Glutamatergic neuron (in vitro differentiated cells): ENCODE data around the gene FKBP5. TPM values are rescaled to one million over a fixed set of nuclear protein-coding genes. Genes with fewer than 3 reads are reported as not detected.

Experiments used
- DNase-seq: peaks from one replicate; pipeline ENCODE4 v3.0.0; 2022
- H3K27ac Mint-ChIP-seq: one replicate; pipeline ENCODE4 v1.8.0; 2020; ENCODE audit warnings: mild to moderate bottlenecking, mixed read lengths, inconsistent platforms; ENCODE audit not compliant: unreplicated experiment
- H3K27me3 Mint-ChIP-seq: one replicate; pipeline ENCODE4 v1.8.0; 2020; ENCODE audit warnings: mild to moderate bottlenecking, moderate library complexity, mixed read lengths, inconsistent platforms; ENCODE audit not compliant: unreplicated experiment
- H3K36me3 Mint-ChIP-seq: one replicate; pipeline ENCODE4 v1.8.0; 2020; ENCODE audit warnings: mild to moderate bottlenecking, mixed read lengths, inconsistent platforms; ENCODE audit not compliant: unreplicated experiment
- H3K4me1 Mint-ChIP-seq: one replicate; pipeline ENCODE4 v1.8.0; 2020; ENCODE audit warnings: mild to moderate bottlenecking, low read depth, mixed read lengths, inconsistent platforms; ENCODE audit not compliant: unreplicated experiment
- H3K4me3 Mint-ChIP-seq: one replicate; pipeline ENCODE4 v1.8.0; 2020; ENCODE audit warnings: mild to moderate bottlenecking, mixed read lengths, inconsistent platforms; ENCODE audit not compliant: unreplicated experiment
- H3K9me3 Mint-ChIP-seq: one replicate; pipeline ENCODE4 v1.8.0; 2020; ENCODE audit warnings: mild to moderate bottlenecking, moderate library complexity, mixed read lengths, inconsistent platforms; ENCODE audit not compliant: unreplicated experiment
- total RNA-seq: library from RNA; stranded (reverse); fragmentation: NEBNext Ultra II Directional; extraction: Animal tissue kit (Norgen Biotek cat#: 25700); gene quantifications from one replicate; pipeline ENCODE4 v1.2.1, GENCODE V29; 2021; ENCODE audit not compliant: unreplicated experiment
- TF ChIP-seq, protein P1 (sequence below): fragments of 200-600 bp; sonication (generic); IDR thresholded peaks from one replicate; pipeline ENCODE4 v1.5.0; 2021; ENCODE audit not compliant: partially characterized antibody, unreplicated experiment

Gene FKBP5
- total RNA-seq, 1 donor from 2014 or later = 10.6 TPM

GRCh38 chr6:35603326-35604202 is 85.2 kb downstream of the FKBP5 start:
- Mint-ChIP-seq H3K4me3 (no peak overlapping the region), H3K27ac (no peak overlapping the region)

DNA sequence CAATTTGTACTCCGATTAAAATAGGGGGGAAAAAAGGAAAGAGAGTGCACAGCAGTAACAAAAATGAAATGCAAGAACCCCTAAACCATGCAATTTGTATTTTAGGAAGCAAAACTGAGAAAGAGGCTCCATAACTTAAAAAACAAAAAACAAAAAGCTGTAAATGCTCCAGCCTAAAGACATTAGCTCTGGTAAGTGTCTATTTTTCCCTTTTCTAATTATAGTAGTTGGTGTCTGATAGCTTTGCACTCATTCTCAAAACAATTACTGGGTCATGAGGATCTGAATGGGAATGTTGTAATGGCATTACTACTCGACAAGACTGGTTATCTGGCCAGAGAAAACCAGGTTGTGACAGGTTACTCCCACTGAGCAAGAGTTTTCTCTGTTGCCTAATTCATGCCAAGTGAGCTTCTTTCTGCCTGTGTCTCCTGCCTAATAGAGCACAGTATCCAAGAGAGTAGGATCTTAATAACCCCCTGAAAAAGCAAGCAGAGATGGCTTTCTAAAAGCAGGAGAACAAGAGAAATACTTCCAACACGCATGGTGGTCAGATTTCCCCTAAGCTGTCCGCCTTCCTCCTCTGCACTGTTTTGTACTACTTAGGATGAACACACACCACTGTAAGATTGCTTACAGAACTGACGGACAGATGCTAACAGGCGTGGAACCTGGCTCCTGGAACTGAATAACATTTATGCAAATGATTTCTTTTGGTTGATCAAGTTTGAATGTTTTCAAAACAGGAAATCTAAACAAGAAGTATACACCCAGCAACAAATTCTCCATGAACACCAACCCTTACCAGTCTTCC is 86.4 kb downstream of the FKBP5 start:
- no peak for DNase-seq
- TF ChIP-seq, protein P1, sequence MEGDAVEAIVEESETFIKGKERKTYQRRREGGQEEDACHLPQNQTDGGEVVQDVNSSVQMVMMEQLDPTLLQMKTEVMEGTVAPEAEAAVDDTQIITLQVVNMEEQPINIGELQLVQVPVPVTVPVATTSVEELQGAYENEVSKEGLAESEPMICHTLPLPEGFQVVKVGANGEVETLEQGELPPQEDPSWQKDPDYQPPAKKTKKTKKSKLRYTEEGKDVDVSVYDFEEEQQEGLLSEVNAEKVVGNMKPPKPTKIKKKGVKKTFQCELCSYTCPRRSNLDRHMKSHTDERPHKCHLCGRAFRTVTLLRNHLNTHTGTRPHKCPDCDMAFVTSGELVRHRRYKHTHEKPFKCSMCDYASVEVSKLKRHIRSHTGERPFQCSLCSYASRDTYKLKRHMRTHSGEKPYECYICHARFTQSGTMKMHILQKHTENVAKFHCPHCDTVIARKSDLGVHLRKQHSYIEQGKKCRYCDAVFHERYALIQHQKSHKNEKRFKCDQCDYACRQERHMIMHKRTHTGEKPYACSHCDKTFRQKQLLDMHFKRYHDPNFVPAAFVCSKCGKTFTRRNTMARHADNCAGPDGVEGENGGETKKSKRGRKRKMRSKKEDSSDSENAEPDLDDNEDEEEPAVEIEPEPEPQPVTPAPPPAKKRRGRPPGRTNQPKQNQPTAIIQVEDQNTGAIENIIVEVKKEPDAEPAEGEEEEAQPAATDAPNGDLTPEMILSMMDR = no peak
- H3K27me3 Mint-ChIP-seq = peaks cover 3% of the 10 kb centered on the region
- no peak overlapping the region for H3K27ac Mint-ChIP-seq
- H3K4me3 Mint-ChIP-seq = no peak overlapping the region
- H3K4me1 Mint-ChIP-seq = peaks cover 10% of the 10 kb centered on the region
- no peaks in the 10 kb centered on the region for H3K36me3 Mint-ChIP-seq
- H3K9me3 Mint-ChIP-seq = no peaks in the 10 kb centered on the region

More at GRCh38 chr6:35603326-35604202, 85.2 kb downstream of the FKBP5 start:
- Mint-ChIP-seq H3K9me3 (no peaks in the 10 kb centered on the region), H3K36me3 (no peaks in the 10 kb centered on the region), H3K27me3 (peaks cover 3% of the 10 kb centered on the region), H3K4me1 (peaks cover 10% of the 10 kb centered on the region)
- TF ChIP-seq, protein P1 = no peak
- no peak for DNase-seq

DNA sequence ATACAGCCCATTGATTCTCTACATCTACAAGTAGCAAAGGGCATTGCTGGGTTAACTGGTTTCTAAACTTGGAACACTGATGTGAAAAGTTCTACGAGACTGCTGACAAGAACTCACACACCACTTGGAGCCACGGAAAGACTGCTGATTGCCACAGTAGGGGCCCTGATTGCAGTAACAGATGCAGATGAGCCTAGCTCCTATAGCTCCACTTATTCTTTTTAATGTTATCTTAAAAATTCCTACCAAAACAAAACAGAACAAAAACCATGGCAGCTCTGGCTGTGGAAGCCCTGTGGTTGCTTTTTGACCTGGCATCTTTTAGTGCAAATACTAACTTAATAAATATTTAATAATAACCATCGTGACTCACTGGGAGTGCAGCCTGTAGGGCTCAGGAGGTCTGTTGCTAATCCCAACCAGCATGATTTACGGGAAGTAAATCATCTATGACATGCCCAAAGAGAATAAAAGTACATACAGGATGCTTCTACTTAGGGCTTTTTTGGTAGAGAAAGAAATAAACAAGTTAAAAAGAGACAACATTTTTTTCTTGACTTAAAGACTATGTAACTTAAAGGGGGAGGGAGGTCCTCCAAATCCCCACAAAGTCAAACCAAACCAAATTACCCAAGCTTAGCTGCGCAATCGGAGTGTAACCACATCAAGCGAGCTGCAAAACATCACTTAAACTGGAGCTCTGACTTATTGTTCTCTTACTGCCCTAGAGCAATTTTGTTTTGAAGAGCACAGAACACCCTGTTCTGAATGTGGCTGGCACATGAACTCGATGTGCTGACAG is 87.2 kb downstream of the FKBP5 start:
- Mint-ChIP-seq H3K27me3 (peaks cover 3% of the 10 kb centered on the region), H3K4me1 (peaks cover 10% of the 10 kb centered on the region), H3K27ac (no peak overlapping the region), H3K4me3 (no peak overlapping the region), H3K9me3 (no peaks in the 10 kb centered on the region), H3K36me3 (no peaks in the 10 kb centered on the region)
- TF ChIP-seq, protein P1 = no peak
- no peak for DNase-seq

GRCh38 chr6:35600659-35601125 is 88.0 kb downstream of the FKBP5 start:
- Mint-ChIP-seq H3K4me3 (no peak overlapping the region), H3K4me1 (peaks cover 10% of the 10 kb centered on the region), H3K9me3 (no peaks in the 10 kb centered on the region), H3K27me3 (peaks cover 3% of the 10 kb centered on the region), H3K36me3 (no peaks in the 10 kb centered on the region), H3K27ac (no peak overlapping the region)
- no peak for DNase-seq
- TF ChIP-seq, protein P1 = no peak
